ENCODE data around the gene GPR31.

Gene GPR31

DNA sequence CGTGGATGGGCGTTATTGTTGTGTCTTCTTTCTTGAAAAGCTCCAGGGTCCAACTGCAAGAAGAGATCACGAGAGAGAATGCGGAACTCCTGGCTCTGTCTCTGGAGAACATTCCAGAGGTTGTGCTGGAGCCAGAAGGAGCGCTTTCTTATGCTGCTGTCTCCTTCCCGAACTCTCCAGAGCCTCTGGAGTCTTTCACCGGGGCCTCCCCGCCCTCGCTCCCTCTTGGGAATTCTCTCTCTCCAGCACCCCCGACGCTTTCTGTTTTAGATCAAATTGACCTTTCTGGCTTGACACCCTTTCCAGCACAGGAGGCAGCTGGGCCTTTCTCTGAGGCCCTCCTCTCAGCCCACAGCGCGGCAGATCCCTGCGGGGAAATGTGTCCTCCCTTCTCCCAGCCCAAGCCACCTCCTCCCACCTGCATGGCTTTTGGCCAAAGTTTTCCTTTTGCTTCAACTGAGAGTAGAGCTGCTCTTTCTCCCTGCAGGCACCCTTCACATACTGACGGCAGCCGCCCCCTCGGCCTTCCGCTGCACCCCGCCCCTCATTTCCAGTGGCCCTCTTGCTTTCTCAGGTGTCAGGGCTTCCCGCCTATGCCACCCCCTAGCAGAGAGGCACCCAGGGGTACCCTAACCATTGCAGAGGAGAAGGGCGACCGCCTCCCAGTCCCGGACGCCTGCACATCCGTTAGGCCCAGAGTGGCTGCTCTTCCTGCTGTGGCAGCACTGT is 41.5 kb downstream of the GPR31 start:
- no peak for DNase-seq

DNA sequence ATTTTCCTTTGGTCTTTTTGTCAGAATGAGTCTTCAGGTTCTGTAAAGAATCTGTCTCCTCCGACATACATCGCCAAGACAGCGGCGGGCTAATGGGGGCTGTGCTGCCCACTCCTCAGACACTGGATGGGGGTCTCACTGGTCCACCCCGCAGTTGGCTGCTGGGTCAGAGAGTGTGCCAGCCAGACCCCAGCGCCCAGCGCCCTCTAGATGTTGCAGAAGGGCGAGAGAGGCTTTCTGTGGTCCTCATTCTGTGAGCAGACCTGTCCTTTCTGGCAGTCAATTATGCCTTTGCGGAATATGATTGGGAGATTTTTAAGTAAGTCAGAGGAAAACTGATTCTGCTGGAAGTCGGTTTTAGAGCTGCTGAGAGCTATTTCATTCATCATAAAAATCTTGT is 42.7 kb downstream of the GPR31 start:
- no peak for DNase-seq

DNA sequence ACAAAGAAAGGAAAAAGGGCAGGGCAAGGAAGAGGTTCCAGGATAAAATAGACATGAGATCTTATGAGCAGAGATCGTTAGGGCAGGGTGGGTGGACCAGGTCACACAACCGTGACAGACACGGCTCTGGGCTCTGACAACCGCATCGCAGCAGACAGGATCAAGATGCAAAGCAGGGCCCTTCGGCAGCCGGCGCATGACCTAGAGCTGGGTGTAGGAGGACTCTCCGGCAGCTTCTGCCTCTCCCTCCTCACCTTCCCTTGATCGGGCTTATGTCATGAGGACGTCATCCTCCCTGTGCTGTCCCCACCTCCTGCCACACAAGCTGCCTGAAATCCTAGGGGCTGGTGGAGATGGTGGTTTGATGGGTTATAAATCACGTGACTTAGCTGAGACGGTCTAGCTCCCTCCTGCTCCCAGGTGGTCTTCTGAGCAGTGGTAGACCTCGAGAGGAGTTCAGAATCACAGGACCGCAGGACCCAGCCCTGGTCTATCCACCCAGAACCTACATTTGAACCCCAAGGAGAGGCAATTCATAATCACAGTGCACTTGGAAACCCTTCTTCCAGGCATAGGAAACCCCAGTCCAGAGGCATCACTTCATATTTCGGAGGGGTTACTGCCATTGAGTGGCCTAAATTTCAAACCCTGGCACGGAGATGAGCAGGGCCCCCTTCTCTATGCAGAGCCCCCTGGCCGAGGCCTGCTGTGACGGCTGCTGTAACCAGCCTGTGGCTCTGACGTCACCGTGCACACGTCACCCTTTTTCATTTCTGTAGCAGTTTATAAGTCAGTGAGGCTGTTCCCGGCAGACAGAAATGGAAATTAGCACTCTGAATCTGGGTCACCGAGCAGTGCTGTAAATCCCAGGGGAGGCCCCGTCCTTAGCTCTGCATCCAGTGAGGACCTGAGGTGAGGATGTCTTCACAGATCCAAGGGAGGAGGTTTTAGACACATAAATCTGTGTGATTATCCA is 43.6 kb downstream of the GPR31 start:
- DNase-seq, result no peak

DNA sequence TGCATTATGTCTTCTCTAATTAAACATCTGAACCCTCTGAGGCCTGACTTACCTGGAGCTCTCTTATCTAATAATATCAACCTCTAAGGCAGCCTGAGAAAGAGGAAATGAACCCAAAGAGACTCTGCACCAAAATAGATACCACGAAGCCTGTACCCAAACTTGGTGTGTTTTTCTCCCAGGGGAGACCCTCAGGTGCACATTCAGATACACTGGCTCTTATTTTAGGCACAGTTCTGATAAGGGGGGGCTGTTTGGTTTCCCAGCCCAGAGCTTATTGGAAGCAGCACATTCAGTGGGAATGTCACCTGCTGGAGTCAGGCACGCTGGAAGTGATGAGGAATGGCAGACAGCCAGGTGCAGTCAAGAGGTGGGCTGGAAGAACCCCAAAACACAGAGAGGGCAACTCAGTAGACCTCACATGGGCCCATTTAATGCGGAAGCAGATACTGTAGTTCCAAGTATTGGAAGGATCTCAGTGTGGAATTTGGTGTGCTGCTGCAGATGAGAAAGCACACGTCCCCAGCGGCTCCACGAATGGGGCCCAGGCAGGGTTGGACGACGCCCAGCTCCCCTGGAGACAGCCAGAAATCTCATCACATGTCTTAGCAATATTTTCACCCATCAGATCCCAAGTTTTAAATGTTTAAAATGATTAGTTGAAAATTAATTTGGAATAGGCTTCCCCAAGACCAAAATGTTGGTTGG is 44.6 kb downstream of the GPR31 start:
- DNase-seq, result no peak

DNA sequence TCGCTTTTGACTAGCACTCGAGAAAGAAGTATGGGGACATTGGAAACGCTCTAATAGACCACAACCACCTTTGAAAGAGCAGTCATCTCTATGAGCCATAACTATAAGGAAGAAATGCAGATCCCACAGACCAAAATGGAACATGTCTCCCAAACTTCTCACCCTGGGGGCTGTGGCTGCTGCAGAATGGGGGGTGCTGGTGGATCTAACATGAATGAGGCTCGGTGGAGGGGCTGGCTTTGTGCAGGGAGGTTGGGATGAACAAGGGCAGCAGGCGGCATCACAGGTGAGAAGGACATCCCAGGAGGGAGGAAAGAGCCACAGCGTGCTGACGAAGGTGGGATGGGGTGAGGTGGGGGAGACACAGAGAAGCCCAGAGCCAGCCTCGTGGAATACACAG is 45.4 kb downstream of the GPR31 start:
- no peak for DNase-seq

DNA sequence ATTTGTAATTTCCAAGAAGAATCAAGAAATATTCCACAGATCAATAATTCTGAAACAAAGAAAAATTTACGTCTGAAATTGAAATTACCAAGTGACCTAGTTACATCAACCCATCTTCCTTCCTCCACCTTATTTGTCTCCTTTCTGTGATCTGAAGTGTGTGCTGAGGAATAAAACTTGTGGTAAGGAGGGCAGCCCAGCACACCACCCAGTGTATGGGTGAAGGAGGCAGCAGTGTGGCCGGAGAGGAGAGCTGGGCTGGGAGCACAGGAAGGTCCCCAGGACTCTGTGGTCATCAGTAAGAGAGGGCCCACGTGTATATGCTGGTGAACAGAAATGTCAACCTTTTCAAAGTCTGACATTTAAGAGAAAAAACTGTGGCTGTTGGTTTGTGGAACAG is 46.2 kb downstream of the GPR31 start:
- no peak for DNase-seq

DNA sequence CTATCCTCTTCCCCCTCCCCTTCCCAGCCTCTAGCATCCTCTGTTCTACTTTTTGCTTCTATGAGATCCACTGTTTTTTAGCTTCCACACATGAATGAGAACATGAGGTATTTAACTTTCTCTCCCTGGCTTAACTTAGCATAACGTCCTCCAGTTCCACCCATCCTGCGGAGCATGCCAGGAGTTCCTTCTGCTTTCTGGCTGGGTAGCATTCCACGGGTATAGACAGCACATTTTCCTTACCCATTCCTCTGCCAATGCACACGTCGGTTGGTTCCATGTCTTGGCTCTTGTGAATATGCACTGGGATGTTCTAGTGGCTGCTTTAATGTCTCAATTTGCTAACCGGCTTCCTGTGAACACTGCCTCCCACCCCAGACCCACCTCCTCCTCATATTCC is 48.1 kb downstream of the GPR31 start:
- DNase-seq, result no peak

DNA sequence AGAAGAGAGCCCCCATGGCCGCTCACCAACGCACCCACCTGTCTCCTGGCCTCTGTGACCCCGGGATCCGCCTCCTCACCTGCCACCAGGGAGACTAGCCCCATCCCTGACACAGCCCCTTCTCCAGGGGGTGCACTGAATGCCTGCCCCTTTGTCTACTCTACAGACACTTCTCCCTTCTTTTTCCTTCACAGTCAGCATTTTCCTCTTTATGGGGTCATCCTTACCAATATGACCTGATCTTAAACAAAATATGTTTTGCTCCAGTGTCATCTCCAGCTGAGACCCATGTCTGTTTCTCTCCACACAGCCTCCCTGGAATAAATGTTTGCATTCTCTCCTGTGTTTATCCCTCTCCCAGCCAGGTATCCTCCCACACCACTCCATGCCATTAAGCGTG is 49.5 kb downstream of the GPR31 start:
- DNase-seq, result no peak

DNA sequence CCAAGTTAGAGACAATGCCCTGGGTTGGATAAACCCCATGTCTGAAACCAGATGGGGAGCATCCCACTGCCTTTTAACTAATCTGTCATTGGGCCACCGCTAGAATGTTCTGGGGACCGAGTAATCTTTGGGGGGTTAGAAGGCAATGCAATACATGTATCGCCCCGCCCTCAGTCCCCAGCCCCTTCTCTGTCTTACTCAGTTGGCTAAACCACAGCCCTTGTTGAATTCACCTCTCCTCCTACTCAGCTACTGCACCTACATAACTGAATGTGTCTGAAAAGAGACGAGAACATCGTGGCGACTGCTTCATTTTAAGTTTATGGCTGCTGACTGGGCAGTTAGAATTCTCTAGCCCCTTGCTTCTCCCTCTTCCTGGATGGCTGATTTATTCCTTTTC is 50.0 kb downstream of the GPR31 start:
- no peak for DNase-seq

DNA sequence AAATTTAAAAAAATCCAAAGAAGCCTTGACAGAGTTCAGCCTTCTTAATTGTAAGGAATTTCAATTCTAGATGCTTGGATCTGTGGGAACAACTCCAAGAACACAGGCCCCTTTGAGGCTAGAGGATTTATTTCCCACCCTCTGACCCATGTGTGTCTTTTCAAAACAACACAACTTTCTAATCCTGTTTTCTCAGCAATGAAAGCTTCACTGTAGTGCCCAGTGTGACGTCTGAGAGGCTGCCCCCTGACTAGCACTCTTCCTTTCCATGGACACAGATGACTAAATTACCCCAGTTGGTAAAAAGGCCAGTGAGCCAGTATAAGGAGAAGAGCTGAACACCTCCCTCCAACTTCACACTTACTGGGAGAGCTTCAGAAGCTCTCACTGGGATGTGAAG is 51.4 kb downstream of the GPR31 start:
- no peak for DNase-seq
